ENCODE results near the gene ADAMTS2.

ADAMTS2 gene

GRCh38 chr5:179311091-179311470, 34.2 kb downstream of the ADAMTS2 start:
- DNase-seq (ENCODE audit: low read depth), result no peak

GRCh38 chr5:179310439-179311090, 34.7 kb downstream of the ADAMTS2 start:
- DNase-seq (ENCODE audit: low read depth), result no peak

- DNase-seq (ENCODE audit: low read depth), result no peak
Measured at GRCh38 chr5:179309751-179310320, 35.4 kb downstream of the ADAMTS2 start.

- DNase-seq (ENCODE audit: low read depth), result no peak
Measured at GRCh38 chr5:179309383-179309670, 35.9 kb downstream of the ADAMTS2 start.

GRCh38 chr5:179308563-179309382, 36.5 kb downstream of the ADAMTS2 start:
- no peak for DNase-seq (ENCODE audit: low read depth)

GRCh38 chr5:179307931-179308471, 37.3 kb downstream of the ADAMTS2 start:
- DNase-seq (ENCODE audit: low read depth), result no peak

GRCh38 chr5:179307013-179307800, 38.1 kb downstream of the ADAMTS2 start:
- DNase-seq (ENCODE audit: low read depth), result no peak

GRCh38 chr5:179306191-179307012, 38.9 kb downstream of the ADAMTS2 start:
- no peak for DNase-seq (ENCODE audit: low read depth)

- DNase-seq (ENCODE audit: low read depth), result no peak
Measured at GRCh38 chr5:179304871-179305270, 40.4 kb downstream of the ADAMTS2 start.

GRCh38 chr5:179304466-179304865, 40.8 kb downstream of the ADAMTS2 start:
- DNase-seq (ENCODE audit: low read depth), result no peak

- no peak for DNase-seq (ENCODE audit: low read depth)
Measured at GRCh38 chr5:179303451-179304200, 41.6 kb downstream of the ADAMTS2 start.

GRCh38 chr5:179302499-179303185, 42.6 kb downstream of the ADAMTS2 start:
- DNase-seq (ENCODE audit: low read depth), result no peak

GRCh38 chr5:179301796-179302195, 43.5 kb downstream of the ADAMTS2 start:
- DNase-seq (ENCODE audit: low read depth), result no peak

- no peak for DNase-seq (ENCODE audit: low read depth)
Measured at GRCh38 chr5:179301376-179301775, 43.9 kb downstream of the ADAMTS2 start.

- no peak for DNase-seq (ENCODE audit: low read depth)
Measured at GRCh38 chr5:179300581-179301180, 44.6 kb downstream of the ADAMTS2 start.

- no peak for DNase-seq (ENCODE audit: low read depth)
Measured at GRCh38 chr5:179298181-179298993, 46.9 kb downstream of the ADAMTS2 start.

GRCh38 chr5:179297486-179298180, 47.6 kb downstream of the ADAMTS2 start:
- no peak for DNase-seq (ENCODE audit: low read depth)

GRCh38 chr5:179297026-179297425, 48.2 kb downstream of the ADAMTS2 start:
- no peak for DNase-seq (ENCODE audit: low read depth)
